HG03280 (cell line): Measurements from ENCODE around the gene YPEL4.

Experiments
- ATAC-seq: cut with Tn5 transposase; IDR thresholded peaks from one replicate; pipeline ENCODE4 v1.9.1; 2021; ENCODE audit warnings: mild to moderate bottlenecking, moderate library complexity; ENCODE audit not compliant: unreplicated experiment

YPEL4 gene

GRCh38 chr11:57651408-57651807, 1.7 kb upstream of the YPEL4 start:
- ATAC-seq, result no peak

- no peak for ATAC-seq
Measured at GRCh38 chr11:57650739-57651090, 1.0 kb upstream of the YPEL4 start.

GRCh38 chr11:57648801-57649735, 644 bp downstream of the YPEL4 start:
- ATAC-seq, result no peak

- ATAC-seq, result no peak
Measured at GRCh38 chr11:57647960-57648800, 1.5 kb downstream of the YPEL4 start.

- no peak for ATAC-seq
Measured at GRCh38 chr11:57647372-57647771, 2.3 kb downstream of the YPEL4 start.

- no peak for ATAC-seq
Measured at GRCh38 chr11:57646799-57647303, 2.9 kb downstream of the YPEL4 start.

GRCh38 chr11:57646194-57646798, 3.4 kb downstream of the YPEL4 start:
- ATAC-seq, result no peak

- ATAC-seq, result no peak
Measured at GRCh38 chr11:57645689-57646085, 4.0 kb downstream of the YPEL4 start.

- peak; percentile 60 for ATAC-seq
Measured at GRCh38 chr11:57644748-57645688, 4.7 kb downstream of the YPEL4 start.

- no peak for ATAC-seq
Measured at GRCh38 chr11:57643802-57644201, 5.9 kb downstream of the YPEL4 start.

GRCh38 chr11:57641011-57641807, 8.5 kb downstream of the YPEL4 start:
- no peak for ATAC-seq

- no peak for ATAC-seq
Measured at GRCh38 chr11:57640068-57640800, 9.5 kb downstream of the YPEL4 start.

GRCh38 chr11:57639321-57640067, 10.2 kb downstream of the YPEL4 start:
- no peak for ATAC-seq

- no peak for ATAC-seq
Measured at GRCh38 chr11:57638811-57639320, 10.8 kb downstream of the YPEL4 start.

- no peak for ATAC-seq
Measured at GRCh38 chr11:57638005-57638781, 11.5 kb downstream of the YPEL4 start.

- ATAC-seq, result no peak
Measured at GRCh38 chr11:57637626-57638004, 12.1 kb downstream of the YPEL4 start.

GRCh38 chr11:57635246-57635645, 14.5 kb downstream of the YPEL4 start:
- ATAC-seq, result no peak
